GM19023 (cell line): Measurements from ENCODE around the gene IGFLR1.
"Not testable (repeated sequence)": the region's sequence is repeated elsewhere in the genome, so short reads cannot be mapped to it uniquely, and the experiment has no call there.

ENCODE experiments used
- ATAC-seq: cut with Tn5 transposase; IDR thresholded peaks from one replicate; pipeline ENCODE4 v1.9.1; 2021; ENCODE audit warnings: mild to moderate bottlenecking, moderate library complexity; ENCODE audit not compliant: unreplicated experiment

The IGFLR1 gene

DNA sequence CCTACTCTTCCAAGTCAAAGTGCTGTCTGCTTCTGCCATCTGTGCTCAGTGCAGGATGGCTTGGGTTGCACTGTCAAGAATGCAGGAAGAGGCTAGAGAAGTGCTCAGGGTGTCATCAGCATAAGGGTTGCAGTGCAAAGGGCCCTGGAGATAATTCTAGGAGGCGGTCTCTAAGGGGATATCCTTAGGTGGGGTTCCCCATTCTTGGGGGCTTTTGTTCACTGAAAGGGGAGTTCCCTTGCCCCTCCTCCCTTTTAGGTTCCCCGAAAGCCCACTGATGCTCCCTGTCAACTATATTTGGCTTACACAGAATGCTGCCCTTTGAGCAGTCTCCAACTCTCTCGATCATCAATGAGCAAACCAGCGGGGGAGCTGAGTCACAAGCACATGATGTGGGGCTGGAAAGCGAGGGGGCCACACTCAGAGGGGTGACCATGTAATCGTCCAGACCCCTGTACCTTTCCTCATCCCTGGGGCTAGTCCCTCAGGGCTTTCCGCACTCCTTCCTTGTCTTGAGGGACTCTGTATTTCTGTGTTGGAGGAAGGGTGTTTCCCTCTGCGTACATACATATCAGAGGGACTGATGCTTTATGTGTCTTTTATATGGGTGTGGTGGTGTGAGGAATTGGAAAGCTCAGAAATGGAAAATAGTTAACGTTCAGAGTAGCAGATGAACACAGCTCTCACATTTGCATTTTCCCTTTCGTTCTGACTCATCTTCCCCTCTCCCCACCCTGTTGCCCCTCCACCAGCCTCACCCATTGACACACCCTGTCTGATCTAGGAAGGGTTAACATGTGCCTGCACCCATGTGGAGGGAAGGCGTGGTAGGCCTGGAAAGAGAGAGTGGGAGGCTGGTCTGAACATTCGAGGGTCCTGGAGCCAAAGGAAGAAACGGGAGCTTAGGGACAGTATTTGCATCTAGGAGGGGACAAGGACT lies 31.2 kb downstream of the IGFLR1 start:
- ATAC-seq = peak; percentile 35

DNA sequence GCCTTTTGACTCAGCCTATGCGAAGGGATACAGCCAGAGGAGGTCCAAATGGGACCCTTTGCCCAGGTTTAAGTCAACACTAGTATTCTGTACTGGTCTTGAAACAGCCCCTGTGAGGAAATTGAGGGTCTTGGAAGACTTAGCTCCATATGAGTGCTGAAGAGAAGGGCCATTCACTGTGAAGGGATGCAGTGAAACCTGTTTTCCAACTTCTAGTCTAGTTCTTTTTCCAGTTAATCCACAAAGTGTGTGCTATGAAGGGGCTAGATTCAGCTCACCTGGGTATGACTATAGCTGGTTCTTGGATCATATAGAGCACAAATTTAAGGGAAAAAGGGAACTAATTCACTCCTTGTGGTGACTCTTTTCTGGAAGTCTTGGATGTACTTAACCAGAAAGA lies 33.9 kb downstream of the IGFLR1 start:
- no peak for ATAC-seq

DNA sequence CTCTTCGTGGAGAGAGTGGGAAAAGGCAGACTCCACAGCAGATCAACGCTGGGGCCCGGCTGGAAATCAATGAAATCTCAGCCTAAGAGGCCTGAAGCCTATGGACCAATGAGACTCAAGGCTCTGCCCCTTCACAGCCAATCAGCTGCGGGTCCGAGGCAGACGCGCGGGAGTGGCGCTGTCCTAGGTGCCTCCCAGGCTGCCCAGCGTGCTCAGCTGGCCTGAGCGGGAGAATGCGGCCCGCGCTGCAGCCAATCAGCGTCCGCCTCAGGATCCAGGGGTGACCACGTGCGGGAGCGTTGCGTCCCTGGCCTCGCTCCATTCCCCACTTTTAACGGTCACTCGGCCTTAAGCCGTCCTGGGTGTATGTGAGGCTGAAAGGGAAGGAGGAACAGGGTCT lies 38.0 kb downstream of the IGFLR1 start, which contains the start of gene ZBTB32:
Gene ZBTB32, plus strand, starts transcription at position 341 of the 400 bp plus-strand sequence. CDS start 10,069 bp downstream, outside the sequence.
- no peak for ATAC-seq

DNA sequence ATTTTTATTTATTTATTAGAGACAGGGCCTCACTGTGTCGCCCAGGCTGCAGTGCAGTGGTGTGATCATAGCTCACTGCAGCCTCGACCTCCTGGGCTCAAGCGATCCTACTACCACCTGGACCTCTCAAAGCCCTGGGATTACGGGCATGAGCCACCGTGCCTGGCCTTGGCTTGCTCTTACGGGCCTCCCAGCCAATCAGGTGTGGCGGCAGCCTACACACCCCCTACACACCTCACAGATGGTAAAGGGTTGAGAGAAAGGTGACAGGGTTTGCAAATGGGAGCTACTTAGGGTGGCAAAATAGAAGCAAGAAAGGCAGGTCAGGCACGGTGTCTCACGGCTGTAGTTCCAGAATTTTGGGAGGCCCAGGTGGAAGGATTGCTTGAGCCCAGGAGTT lies 38.9 kb downstream of the IGFLR1 start:
- ATAC-seq = no peak

DNA sequence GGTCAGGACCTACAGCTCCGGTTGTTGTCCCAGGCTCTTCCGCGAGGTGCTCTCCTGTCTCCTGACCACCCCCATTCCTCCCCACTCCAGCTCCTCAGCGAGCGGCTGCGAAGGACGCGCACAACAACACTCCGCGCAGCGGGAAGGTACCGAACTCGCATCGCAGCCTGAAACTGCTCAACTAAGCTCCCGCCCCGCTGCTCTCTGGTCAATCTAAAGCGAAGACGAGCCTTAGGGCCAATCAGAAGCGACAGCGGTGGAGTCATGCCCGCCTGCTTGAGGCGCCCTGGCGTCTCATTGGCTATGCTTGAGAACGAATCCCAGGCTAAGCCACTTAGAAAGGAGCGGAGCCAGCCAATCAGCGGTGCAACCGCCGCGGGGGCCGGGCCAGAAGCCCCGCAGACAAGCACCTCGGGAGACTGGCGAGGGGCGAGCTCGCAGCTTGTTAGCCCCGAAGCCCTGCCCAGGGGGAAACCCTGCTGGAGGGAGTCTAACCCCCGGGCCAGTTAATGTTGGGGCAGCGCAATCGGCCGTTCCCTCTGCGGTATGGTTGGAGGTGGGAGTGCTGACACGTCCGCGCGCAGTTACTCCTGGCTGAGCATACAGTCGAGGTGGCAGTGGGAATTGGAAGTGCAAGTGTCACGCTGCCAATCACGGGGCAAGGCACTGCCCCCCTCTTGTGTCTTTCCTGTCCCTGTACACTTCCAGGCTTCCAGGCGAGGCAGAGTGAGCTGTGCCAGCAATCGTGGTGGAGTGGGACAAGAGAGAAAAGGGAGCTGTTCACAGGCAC lies 39.8 kb downstream of the IGFLR1 start:
- ATAC-seq = peak; percentile 94

DNA sequence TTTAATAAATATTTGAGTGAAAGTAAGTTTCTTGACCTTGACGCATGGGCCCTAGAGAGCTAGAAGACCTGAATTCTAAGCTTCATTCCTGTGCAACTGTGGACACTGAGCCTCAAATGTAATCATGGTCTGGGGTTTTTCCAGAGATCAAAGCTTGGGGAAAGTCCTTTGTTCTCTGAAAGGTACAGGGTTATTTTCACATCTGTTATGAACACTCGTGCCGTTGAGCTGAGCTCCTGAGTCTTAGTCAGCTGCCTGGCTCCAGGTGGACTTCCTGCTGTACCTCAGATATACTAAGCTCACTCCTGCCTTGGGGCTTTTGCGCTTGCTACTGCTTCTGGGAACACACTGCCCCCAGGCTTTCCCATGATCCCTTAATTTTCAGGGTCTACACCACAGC lies 45.4 kb downstream of the IGFLR1 start:
- no peak for ATAC-seq

DNA sequence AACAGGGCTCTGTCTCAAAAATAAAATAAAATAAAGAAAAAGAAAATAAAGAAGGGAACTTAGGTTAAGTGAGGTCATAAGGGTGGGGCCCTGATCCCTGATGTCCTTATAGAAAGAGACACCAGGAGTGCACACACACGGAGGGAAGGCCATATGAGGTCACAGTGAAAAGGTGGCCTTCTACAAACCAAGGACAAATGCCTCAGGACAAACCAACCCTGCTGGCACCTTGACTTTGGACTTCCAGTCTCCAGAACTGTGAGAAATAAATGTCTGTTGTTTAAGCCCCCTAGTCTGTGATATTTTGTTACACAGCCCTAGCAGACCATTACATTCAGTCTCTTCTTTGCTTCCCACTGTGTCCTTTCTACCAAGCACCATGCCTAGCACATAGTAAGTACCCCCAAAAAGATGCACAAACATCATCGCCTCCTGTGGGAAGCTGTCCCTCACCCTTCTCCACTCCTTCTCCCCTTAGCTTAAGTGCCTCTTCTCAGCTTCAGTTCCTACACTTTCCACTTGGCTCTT lies 46.3 kb downstream of the IGFLR1 start:
- ATAC-seq = no peak

DNA sequence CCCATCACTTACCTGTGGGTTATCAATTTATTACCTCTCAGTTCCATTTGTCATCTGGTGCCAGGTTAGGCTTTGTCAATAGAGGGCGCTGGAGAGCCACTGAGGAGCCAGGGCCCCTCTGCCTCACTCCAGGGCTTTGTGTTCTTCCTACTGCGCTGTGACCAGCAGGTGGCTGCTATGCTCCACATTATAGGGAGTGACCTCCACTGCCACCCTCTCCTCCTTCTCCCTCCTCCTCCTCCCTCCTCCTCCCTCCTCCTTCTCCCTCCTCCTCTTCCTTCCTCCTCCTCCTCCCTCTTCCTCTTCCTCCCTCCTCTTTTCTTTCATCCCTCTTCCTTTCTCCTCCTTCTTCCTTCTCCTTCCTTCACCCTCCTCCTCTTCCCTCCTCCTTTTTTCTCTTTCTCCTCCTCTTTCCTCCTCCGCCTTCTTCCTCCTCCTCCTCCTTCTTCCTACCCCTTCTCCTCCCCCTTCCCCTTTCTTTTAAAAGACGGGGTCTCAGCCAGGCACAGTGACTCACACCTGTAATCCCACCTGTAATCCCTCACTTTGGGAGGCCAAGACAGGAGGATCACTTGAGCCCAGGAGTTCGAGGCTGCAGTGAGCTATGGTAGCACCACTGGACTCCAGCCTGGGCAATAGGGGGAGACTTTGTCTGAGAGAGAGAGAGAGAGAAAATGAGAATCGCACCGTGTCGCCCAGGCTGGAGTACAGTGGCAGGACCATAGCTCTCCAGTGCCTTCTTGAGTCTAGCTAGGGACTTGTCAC lies 48.2 kb downstream of the IGFLR1 start:
- no peak for ATAC-seq

DNA sequence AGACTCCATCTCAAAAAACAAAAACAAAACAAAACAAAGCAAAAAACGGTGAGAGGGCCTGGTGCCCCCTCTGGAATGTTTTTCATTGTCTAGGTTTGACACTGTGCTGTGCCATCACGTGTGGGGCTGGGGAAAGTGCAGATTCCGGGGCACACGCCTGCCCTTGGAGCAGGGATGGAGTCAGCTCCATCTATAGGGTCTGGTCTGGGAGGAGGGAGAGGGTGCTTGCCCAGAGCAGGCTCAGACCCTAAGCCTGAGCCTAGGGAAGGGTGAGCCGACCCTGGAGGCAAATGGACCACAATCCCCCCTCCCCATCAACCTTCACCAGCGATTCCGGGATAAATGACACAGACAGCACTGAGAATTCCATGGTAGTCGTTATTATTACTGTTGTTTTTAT lies 48.8 kb downstream of the IGFLR1 start:
- ATAC-seq = no peak

DNA sequence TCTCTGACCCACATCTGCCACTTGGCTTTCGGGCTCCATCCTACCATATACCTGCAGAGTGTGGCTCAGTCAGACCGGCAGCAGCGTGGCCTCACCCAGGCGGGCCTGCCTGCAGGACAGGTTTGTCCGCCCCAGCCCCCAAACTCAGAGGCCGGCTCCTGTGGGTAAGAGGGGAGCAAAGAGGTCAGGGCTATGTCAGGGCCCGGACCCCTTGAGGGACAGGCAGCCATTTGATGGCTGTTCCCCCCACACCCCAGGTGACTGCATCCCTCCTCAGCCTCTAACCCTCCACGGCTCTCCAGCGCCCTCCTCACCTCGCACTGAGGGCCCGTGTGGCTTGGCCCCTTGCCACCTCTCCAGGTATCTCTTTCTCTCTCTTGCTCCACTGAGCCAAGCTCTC lies 50.2 kb downstream of the IGFLR1 start:
- ATAC-seq = no peak

DNA sequence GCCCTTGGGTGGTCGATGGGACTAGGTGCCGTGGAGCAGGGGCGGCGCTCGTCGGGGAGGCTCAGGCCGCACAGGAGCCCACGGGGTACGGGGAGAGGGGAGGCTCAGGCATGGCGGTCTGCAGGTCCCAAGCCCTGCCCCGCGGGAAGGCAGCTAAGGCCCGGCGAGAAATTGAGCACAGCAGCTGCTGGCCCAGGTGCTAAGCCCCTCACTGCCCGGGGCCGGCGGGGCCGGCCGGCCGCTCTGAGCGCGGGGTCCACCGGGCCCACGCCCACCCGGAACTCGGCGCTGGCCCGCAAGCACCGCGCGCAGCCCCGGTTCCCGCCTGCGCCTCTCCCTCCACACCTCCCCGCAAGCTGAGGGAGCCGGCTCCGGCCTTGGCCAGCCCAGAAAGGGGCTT lies 51.1 kb downstream of the IGFLR1 start:
- ATAC-seq = not testable (repeated sequence)

DNA sequence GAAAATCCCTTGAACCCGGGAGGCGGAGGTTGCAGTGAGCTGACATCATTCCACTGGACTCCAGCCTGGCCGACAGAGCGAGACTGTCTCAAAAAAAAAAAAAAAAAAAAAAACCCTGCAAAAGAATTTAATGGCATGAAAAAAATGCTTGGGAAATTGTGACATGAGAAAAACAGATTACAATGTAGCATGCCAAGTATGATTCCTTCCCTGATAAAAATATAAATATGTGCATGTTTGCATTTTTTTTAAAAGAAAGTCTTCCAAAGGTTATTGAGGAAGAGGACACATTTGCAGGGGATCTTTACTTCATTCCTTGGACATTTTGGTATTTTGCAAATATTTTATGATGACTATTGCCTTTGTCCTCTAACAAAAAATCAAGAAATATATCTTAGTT lies 52.4 kb downstream of the IGFLR1 start:
- no peak for ATAC-seq
